Caki2 (cell line): ENCODE measurements around the gene KIF16B. TPM values are rescaled to one million over a fixed set of nuclear protein-coding genes. Genes with fewer than 3 reads are reported as not detected.

Experiments
- DNase-seq: peaks from one replicate; pipeline ENCODE4 v3.0.0-alpha.2; 2015; ENCODE audit warnings: low read depth
- in situ Hi-C: cut with HindIII; loops from 2 replicates; pipeline ENCODE4 v1.10.0; 2016; ENCODE audit warnings: low sequenced_read_pairs, low pct_unique_long_range_greater_than_20kb, mixed read lengths
- total RNA-seq: library from RNA; depleted of rRNA; stranded (reverse); fragments of >200 nt; shearing (Covaris generic); gene quantifications from 2 replicates; pipeline ENCODE4 v1.2.3, GENCODE V29; 2014; ENCODE audit warnings: low replicate concordance

The KIF16B gene
- total RNA-seq, 1 experiment from 2014 or later, result 10.6 TPM

GRCh38 chr20:16428112-16428511 lies 145.1 kb downstream of the KIF16B start:
- in situ Hi-C loops, result no loop called here
- no peak for DNase-seq

- DNase-seq, result no peak
- in situ Hi-C loops, result no loop called here
These were observed 145.7 kb downstream of the KIF16B start for GRCh38 chr20:16427571-16427970.

- in situ Hi-C loops, result no loop called here
- DNase-seq, result no peak
These were observed 148.5 kb downstream of the KIF16B start for GRCh38 chr20:16424780-16425179.

- DNase-seq, result peak; percentile 38
- in situ Hi-C loops, result no loop called here
These were observed 149.7 kb downstream of the KIF16B start for GRCh38 chr20:16423311-16424212.

- no peak for DNase-seq
- in situ Hi-C loops, result no loop called here
These were observed 154.0 kb downstream of the KIF16B start for GRCh38 chr20:16419138-16419715.

GRCh38 chr20:16418616-16419015 lies 154.6 kb downstream of the KIF16B start:
- in situ Hi-C loops, result no loop called here
- DNase-seq, result no peak

- in situ Hi-C loops, result no loop called here
- no peak for DNase-seq
These were observed 156.2 kb downstream of the KIF16B start for GRCh38 chr20:16417001-16417400.

- in situ Hi-C loops, result no loop called here
- no peak for DNase-seq
These were observed 157.9 kb downstream of the KIF16B start for GRCh38 chr20:16415071-16416053.

- no peak for DNase-seq
- in situ Hi-C loops, result no loop called here
These were observed 160.3 kb downstream of the KIF16B start for GRCh38 chr20:16412906-16413305.

GRCh38 chr20:16411361-16411760 lies 161.9 kb downstream of the KIF16B start:
- DNase-seq, result no peak
- in situ Hi-C loops, result no loop called here

- in situ Hi-C loops, result no loop called here
- DNase-seq, result no peak
These were observed 162.6 kb downstream of the KIF16B start for GRCh38 chr20:16410626-16411025.

- in situ Hi-C loops, result no loop called here
- no peak for DNase-seq
These were observed 164.3 kb downstream of the KIF16B start for GRCh38 chr20:16408981-16409380.

- in situ Hi-C loops, result no loop called here
- DNase-seq, result peak; percentile 30
These were observed 165.8 kb downstream of the KIF16B start for GRCh38 chr20:16407251-16408067.

- in situ Hi-C loops, result no loop called here
- no peak for DNase-seq
These were observed 168.0 kb downstream of the KIF16B start for GRCh38 chr20:16405254-16405653.

- no peak for DNase-seq
These were observed 168.6 kb downstream of the KIF16B start for GRCh38 chr20:16404640-16405039.

GRCh38 chr20:16404171-16404570 lies 169.1 kb downstream of the KIF16B start:
- in situ Hi-C loops, result no loop called here
- no peak for DNase-seq

More at GRCh38 chr20:16404640-16405039, 168.6 kb downstream of the KIF16B start:
- in situ Hi-C loops, result no loop called here

GRCh38 chr20:16400234-16400633 lies 173.0 kb downstream of the KIF16B start:
- in situ Hi-C loops, result no loop called here
- DNase-seq, result no peak

- in situ Hi-C loops, result no loop called here
- DNase-seq, result no peak
These were observed 173.4 kb downstream of the KIF16B start for GRCh38 chr20:16399801-16400200.
